Mesenchymal stem cell (in vitro differentiated cells and primary cell): ENCODE data around the gene ARL6IP4.

Source experiments
- DNase-seq: peaks from one replicate; pipeline ENCODE4 v3.0.0-alpha.2; 2013
- H2AFZ ChIP-seq: one replicate; pipeline ENCODE4 v1.6.1; 2013; ENCODE audit warnings: low read depth, mild to moderate bottlenecking, control low read depth, inconsistent platforms, low read length, moderate library complexity
- H2AK5ac ChIP-seq: 2 replicates; pipeline ENCODE4 v1.6.1; 2013; ENCODE audit warnings: low read length, moderate library complexity, mild to moderate bottlenecking, inconsistent platforms; ENCODE audit not compliant: severe bottlenecking
- H2BK120ac ChIP-seq: one replicate; pipeline ENCODE4 v1.6.1; 2013; ENCODE audit warnings: low read depth, mild to moderate bottlenecking, inconsistent platforms, low read length, moderate library complexity
- H2BK12ac ChIP-seq, 2 experiments: one replicate each; pipeline ENCODE4 v1.6.1; 2013; ENCODE audit warnings: inconsistent platforms in 2 of 2, low read length in 2 of 2, mild to moderate bottlenecking in 2 of 2, moderate library complexity in 2 of 2, control low read depth in 1 of 2
- H2BK15ac ChIP-seq: one replicate; pipeline ENCODE4 v1.6.1; 2013; ENCODE audit warnings: mild to moderate bottlenecking, low read depth, inconsistent platforms; ENCODE audit not compliant: poor library complexity, severe bottlenecking
- H2BK5ac ChIP-seq: 2 replicates; pipeline ENCODE4 v1.6.1; 2013; ENCODE audit warnings: low read depth, mild to moderate bottlenecking, low read length, control low read depth, inconsistent platforms; ENCODE audit not compliant: poor library complexity, severe bottlenecking
- H3K14ac ChIP-seq, 2 experiments: one replicate each; pipeline ENCODE4 v1.6.1; 2013; ENCODE audit warnings: inconsistent platforms in 2 of 2, low read length in 2 of 2, control low read depth in 1 of 2, mild to moderate bottlenecking in 1 of 2, moderate library complexity in 1 of 2
- H3K18ac ChIP-seq, 2 experiments: one replicate each; pipeline ENCODE4 v1.6.1; 2013; ENCODE audit warnings: inconsistent platforms in 2 of 2, low read length in 2 of 2, control low read depth in 1 of 2, low read depth in 1 of 2, mild to moderate bottlenecking in 1 of 2
- H3K23ac ChIP-seq, 2 experiments: one replicate each; pipeline ENCODE4 v1.6.1; 2013; ENCODE audit warnings: inconsistent platforms in 2 of 2, low read length in 2 of 2, mild to moderate bottlenecking in 2 of 2, moderate library complexity in 2 of 2, control low read depth in 1 of 2
- H3K27ac ChIP-seq: 2 replicates; pipeline ENCODE4 v1.5.1; 2013; ENCODE audit warnings: mild to moderate bottlenecking, moderate library complexity, low read length, control low read depth, inconsistent platforms; ENCODE audit not compliant: poor library complexity, severe bottlenecking
- H3K27me3 ChIP-seq, 2 experiments: 2 replicates each; pipeline versions ENCODE4 v1.6.1 to v1.7.0; 2013; ENCODE audit warnings: low read length in 2 of 2, mild to moderate bottlenecking in 2 of 2, moderate library complexity in 2 of 2, control low read depth in 1 of 2, inconsistent platforms in 1 of 2; ENCODE audit not compliant: control insufficient read depth in 1 of 2, insufficient read depth in 1 of 2
- H3K36me3 ChIP-seq, 2 experiments: 2 replicates each; pipeline versions ENCODE4 v1.6.1 to v1.7.0; 2013; ENCODE audit warnings: low read length in 2 of 2, control low read depth in 1 of 2, inconsistent platforms in 1 of 2, low read depth in 1 of 2, mild to moderate bottlenecking in 1 of 2; ENCODE audit not compliant: insufficient read depth in 2 of 2, control insufficient read depth in 1 of 2
- H3K4ac ChIP-seq, 2 experiments: one replicate each; pipeline ENCODE4 v1.6.1; 2013; ENCODE audit warnings: inconsistent platforms in 2 of 2, low read length in 2 of 2, mild to moderate bottlenecking in 2 of 2, moderate library complexity in 2 of 2, control low read depth in 1 of 2, low read depth in 1 of 2
- H3K4me1 ChIP-seq: 2 replicates; pipeline ENCODE4 v1.6.1; 2013; ENCODE audit warnings: low read depth, low read length, control low read depth; ENCODE audit not compliant: control insufficient read depth, insufficient read depth
- H3K4me2 ChIP-seq: 2 replicates; pipeline ENCODE4 v1.6.1; 2013; ENCODE audit warnings: low read length, mild to moderate bottlenecking, inconsistent platforms; ENCODE audit not compliant: poor library complexity, severe bottlenecking
- H3K4me3 ChIP-seq, 2 experiments: 2 replicates each; pipeline versions ENCODE4 v1.5.1 to v1.7.0; 2013; ENCODE audit warnings: low read length in 2 of 2, mild to moderate bottlenecking in 2 of 2, control low read depth in 1 of 2, low read depth in 1 of 2; ENCODE audit not compliant: insufficient read depth in 1 of 2
- H3K79me1 ChIP-seq: replicated peaks from 2 replicates; pipeline ENCODE4 v1.6.1; 2013; ENCODE audit warnings: mild to moderate bottlenecking, control low read depth, low read length, inconsistent platforms; ENCODE audit not compliant: poor library complexity, severe bottlenecking
- H3K9ac ChIP-seq: 2 replicates; pipeline ENCODE4 v1.7.0; 2013; ENCODE audit warnings: mild to moderate bottlenecking, low read length, moderate library complexity
- H3K9me3 ChIP-seq: 2 replicates; pipeline ENCODE4 v1.7.0; 2013; ENCODE audit warnings: mild to moderate bottlenecking, low read length; ENCODE audit not compliant: control insufficient read depth
- H4K8ac ChIP-seq: one replicate; pipeline ENCODE4 v1.6.1; 2013; ENCODE audit warnings: inconsistent platforms, mild to moderate bottlenecking, low read length, moderate library complexity
- H4K91ac ChIP-seq: one replicate; pipeline ENCODE4 v1.6.1; 2013; ENCODE audit warnings: mild to moderate bottlenecking, low read length, inconsistent platforms
- WGBS: methylation state at CpG from one replicate; pipeline ENCODE4 v1.1.7; 2013; ENCODE audit warnings: mixed read lengths; 5-methylcytosine and 5-hydroxymethylcytosine counted together

Gene ARL6IP4

GRCh38 chr12:122988036-122988435 lies 7.6 kb downstream of the ARL6IP4 start:
- Histone ChIP-seq H3K4me3 (no peak overlapping the region), H3K18ac (no peak overlapping the region), H3K4ac (no peak overlapping the region), H4K91ac (no peak overlapping the region), H2AFZ (no peak overlapping the region), H3K23ac (no peak overlapping the region), H3K36me3 (peaks cover 37 to 64% of the 10 kb centered on the region in 2 experiments), H3K14ac (no peak overlapping the region), H2BK15ac (no peak overlapping the region), H2BK12ac (no peak overlapping the region), H3K4me2 (no peak overlapping the region), H4K8ac (no peak overlapping the region), H3K27ac (no peak overlapping the region), H2BK120ac (no peak overlapping the region), H3K9me3 (no peaks in the 10 kb centered on the region), H3K27me3 (no peaks in the 10 kb centered on the region), H3K79me1 (peaks cover 3% of the 10 kb centered on the region), H3K4me1 (peaks cover 20% of the 10 kb centered on the region), H2BK5ac (no peak overlapping the region), H2AK5ac (no peak overlapping the region), H3K9ac (no peak overlapping the region)
- no peak for DNase-seq
- 93% methylated on average over 11 of the region's 13 CpGs for WGBS

GRCh38 chr12:122988612-122989212 lies 8.2 kb downstream of the ARL6IP4 start:
- no peaks in the 10 kb centered on the region for H3K9me3 ChIP-seq
- no peak overlapping the region for H3K18ac ChIP-seq
- H3K23ac ChIP-seq, result no peak overlapping the region
- H2AFZ ChIP-seq, result no peak overlapping the region
- no peak overlapping the region for H3K14ac ChIP-seq
- no peak overlapping the region for H3K4me2 ChIP-seq
- H3K27me3 ChIP-seq, result no peaks in the 10 kb centered on the region
- H3K4me1 ChIP-seq, result peaks cover 13% of the 10 kb centered on the region
- H4K91ac ChIP-seq, result no peak overlapping the region
- H3K79me1 ChIP-seq, result no peaks in the 10 kb centered on the region
- H2AK5ac ChIP-seq, result no peak overlapping the region
- H2BK12ac ChIP-seq, result no peak overlapping the region
- H3K36me3 ChIP-seq, result peaks cover 34 to 57% of the 10 kb centered on the region in 2 experiments
- no peak for DNase-seq
- H2BK5ac ChIP-seq, result no peak overlapping the region
- no peak overlapping the region for H3K27ac ChIP-seq
- H2BK120ac ChIP-seq, result no peak overlapping the region
- H3K4me3 ChIP-seq, result no peak overlapping the region
- 96% methylated on average over 21 of the region's 21 CpGs for whole genome bisulfite sequencing
- H2BK15ac ChIP-seq, result no peak overlapping the region
- no peak overlapping the region for H3K4ac ChIP-seq
- H4K8ac ChIP-seq, result no peak overlapping the region
- H3K9ac ChIP-seq, result no peak overlapping the region

GRCh38 chr12:122989225-122989839 lies 8.9 kb downstream of the ARL6IP4 start:
- Histone ChIP-seq H3K18ac (no peak overlapping the region), H3K4me1 (peaks cover 8% of the 10 kb centered on the region), H2BK15ac (no peak overlapping the region), H4K91ac (no peak overlapping the region), H3K14ac (no peak overlapping the region), H3K4ac (no peak overlapping the region), H3K27ac (no peak overlapping the region), H2AFZ (no peak overlapping the region), H3K79me1 (no peaks in the 10 kb centered on the region), H2BK12ac (no peak overlapping the region), H3K9me3 (no peaks in the 10 kb centered on the region), H3K27me3 (no peaks in the 10 kb centered on the region), H3K9ac (no peak overlapping the region), H3K23ac (no peak overlapping the region), H3K4me3 (no peak overlapping the region), H2BK5ac (no peak overlapping the region), H4K8ac (no peak overlapping the region), H2AK5ac (no peak overlapping the region), H3K4me2 (no peak overlapping the region), H2BK120ac (no peak overlapping the region), H3K36me3 (peaks cover 34 to 59% of the 10 kb centered on the region in 2 experiments)
- no peak for DNase-seq
- 91% methylated on average over 8 of the region's 10 CpGs for WGBS

GRCh38 chr12:122989874-122990419 lies 9.5 kb downstream of the ARL6IP4 start:
- H4K91ac ChIP-seq, result no peak overlapping the region

More at GRCh38 chr12:122989874-122990419, 9.5 kb downstream of the ARL6IP4 start:
- Histone ChIP-seq H2BK5ac (no peak overlapping the region), H3K36me3 (peaks cover 36 to 62% of the 10 kb centered on the region in 2 experiments), H3K79me1 (no peaks in the 10 kb centered on the region), H3K23ac (no peak overlapping the region), H3K9me3 (no peaks in the 10 kb centered on the region), H3K4me1 (peaks cover 3% of the 10 kb centered on the region), H2BK12ac (no peak overlapping the region), H4K8ac (no peak overlapping the region), H3K4me3 (no peak overlapping the region), H2BK120ac (no peak overlapping the region), H3K14ac (no peak overlapping the region), H3K18ac (no peak overlapping the region), H3K4ac (no peak overlapping the region), H2AK5ac (no peak overlapping the region), H2AFZ (no peak overlapping the region), H2BK15ac (no peak overlapping the region), H3K4me2 (no peak overlapping the region), H3K27ac (no peak overlapping the region), H3K27me3 (no peaks in the 10 kb centered on the region), H3K9ac (no peak overlapping the region)
- WGBS, result 98% methylated on average over 22 of the region's 22 CpGs
- no peak for DNase-seq
